B cell (primary cell): ENCODE data around the gene FTCD. TPM values are rescaled to one million over a fixed set of nuclear protein-coding genes. Genes with fewer than 3 reads are reported as not detected.
"Not testable (repeated sequence)": the region's sequence is repeated elsewhere in the genome, so short reads cannot be mapped to it uniquely, and the experiment has no call there.

ENCODE experiments used
- ATAC-seq: fragments of 200-7000 bp; cut with Tn5 transposase; one replicate; pipeline ENCODE4 v1.10.0; 2021; ENCODE audit warnings: low read depth, mild to moderate bottlenecking, moderate number of reproducible peaks, moderate library complexity
- CTCF ChIA-PET: fragments of 350-600 bp; sonication (Branson Sonifier 250); formaldehyde crosslinking; loops from one replicate; lab custom pipeline; 2021; ENCODE audit warnings: antibody characterized with exemption, inconsistent platforms; lab: Charles Lee
- POLR2A ChIA-PET: fragments of 350-600 bp; sonication (Branson Sonifier 250); formaldehyde crosslinking; loops from one replicate; lab custom pipeline; 2021; ENCODE audit warnings: antibody characterized with exemption; lab: Charles Lee
- DNase-seq: peaks from one replicate; pipeline ENCODE4 v3.0.0; 2013
- H2AFZ ChIP-seq: 2 replicates; pipeline ENCODE4 v1.6.1; 2012; ENCODE audit warnings: mild to moderate bottlenecking, low read depth, low read length; ENCODE audit not compliant: insufficient read depth, poor library complexity, severe bottlenecking
- H3K27ac ChIP-seq, 2 donors: 1 replicate in 1 of 2; 2 replicates in 1 of 2; pipeline ENCODE4 v1.5.1; 2012 to 2013; ENCODE audit warnings: low read length in 2 of 2, mild to moderate bottlenecking in 2 of 2, moderate library complexity in 1 of 2
- H3K27me3 ChIP-seq, 4 experiments: fragments of 200-600 bp in 1 of 4; sonication (generic) in 1 of 4; replicated peaks in 1 of 4; 1 replicate in 2 of 4; 2 replicates in 2 of 4; pipeline versions ENCODE4 v1.6.1 to v1.7.0; 2013 to 2016; ENCODE audit warnings: low read length in 3 of 4, mild to moderate bottlenecking in 2 of 4, mixed read lengths in 1 of 4, moderate library complexity in 1 of 4; ENCODE audit not compliant: insufficient read depth in 4 of 4, control insufficient read depth in 3 of 4; ENCODE audit errors: control extremely low read depth in 1 of 4
- H3K36me3 ChIP-seq, 2 experiments: replicated peaks in 1 of 2; 1 replicate in 1 of 2; 2 replicates in 1 of 2; pipeline versions ENCODE4 v1.6.1 to v1.7.1; 2013; ENCODE audit warnings: low read length in 1 of 2; ENCODE audit not compliant: insufficient read depth in 2 of 2, control insufficient read depth in 1 of 2; ENCODE audit errors: control extremely low read depth in 1 of 2, extremely low read depth in 1 of 2
- H3K4me1 ChIP-seq, 2 donors: fragments of 200-600 bp in 1 of 2; sonication (generic) in 1 of 2; 1 replicate in 1 of 2; 2 replicates in 1 of 2; pipeline versions ENCODE4 v1.5.1 to v1.6.1; 2013 to 2017; ENCODE audit warnings: low read length in 2 of 2; ENCODE audit not compliant: control insufficient read depth in 2 of 2, insufficient read depth in 2 of 2
- H3K4me2 ChIP-seq: replicated peaks from 2 replicates; pipeline ENCODE3; 2012; ENCODE audit warnings: mild to moderate bottlenecking, low read depth, low read length; ENCODE audit not compliant: poor library complexity, severe bottlenecking
- H3K4me3 ChIP-seq, 5 experiments: fragments of 200-600 bp in 1 of 5; sonication (generic) in 1 of 5; 1 replicate in 3 of 5; 2 replicates in 2 of 5; pipeline versions ENCODE4 v1.5.1 to v1.7.0; 2011 to 2016; ENCODE audit warnings: low read length in 4 of 5, mild to moderate bottlenecking in 4 of 5, low read depth in 2 of 5, control low read depth in 1 of 5, moderate library complexity in 1 of 5; ENCODE audit not compliant: insufficient read depth in 1 of 5; ENCODE audit errors: control extremely low read depth in 1 of 5, extremely low read depth in 1 of 5
- H3K79me2 ChIP-seq: fragments of 200-600 bp; sonication (generic); one replicate; pipeline ENCODE4 v1.6.0; 2016; ENCODE audit warnings: low read length; ENCODE audit not compliant: control insufficient read depth, insufficient read depth
- H3K9ac ChIP-seq: fragments of 200-600 bp; sonication (generic); 2 replicates; pipeline ENCODE4 v1.6.1; 2017; ENCODE audit warnings: mild to moderate bottlenecking, low read length, moderate library complexity
- H3K9me3 ChIP-seq, 3 donors: one replicate each; pipeline versions ENCODE4 v1.6.1 to v1.7.1; 2013; ENCODE audit warnings: low read length in 2 of 3; ENCODE audit not compliant: control insufficient read depth in 2 of 3, insufficient read depth in 1 of 3; ENCODE audit errors: control extremely low read depth in 1 of 3
- H4K20me1 ChIP-seq: 2 replicates; pipeline ENCODE4 v1.6.0; 2012; ENCODE audit warnings: mild to moderate bottlenecking, low read length; ENCODE audit not compliant: insufficient read depth, control insufficient read depth, poor library complexity, severe bottlenecking
- H3K27ac Mint-ChIP-seq: one replicate; pipeline ENCODE4 v1.8.0; 2021; ENCODE audit warnings: mixed read lengths
- H3K27me3 Mint-ChIP-seq: one replicate; pipeline ENCODE4 v1.8.0; 2021; ENCODE audit warnings: mixed read lengths
- H3K4me1 Mint-ChIP-seq: one replicate; pipeline ENCODE4 v1.8.0; 2021; ENCODE audit warnings: mixed read lengths
- H3K4me3 Mint-ChIP-seq: one replicate; pipeline ENCODE4 v1.8.0; 2021; ENCODE audit warnings: mixed read lengths
- H3K9me3 Mint-ChIP-seq: one replicate; pipeline ENCODE4 v1.8.0; 2022; ENCODE audit warnings: mixed read lengths; ENCODE audit not compliant: insufficient read depth
- CTCF ChIP-seq: fragments of 200-600 bp; IDR thresholded peaks from one replicate; pipeline ENCODE4 v1.8.0; 2022; ENCODE audit warnings: antibody characterized with exemption, mild to moderate bottlenecking
- EZH2 ChIP-seq: IDR thresholded peaks from 2 replicates; pipeline ENCODE4 v1.6.1; 2012; ENCODE audit warnings: borderline replicate concordance, low read depth, mild to moderate bottlenecking, moderate library complexity, low read length; ENCODE audit not compliant: insufficient read depth, poor library complexity, severe bottlenecking
- WGBS: methylation state at CpG from one replicate; pipeline ENCODE4 v1.1.5; 2013; ENCODE audit warnings: missing lambda C conversion rate; ENCODE audit not compliant: insufficient coverage; 5-methylcytosine and 5-hydroxymethylcytosine counted together
- intact Hi-C: fragments of 100-400 bp; cut with micrococcal nuclease; formaldehyde crosslinking; loops from one replicate; pipeline ENCODE4 v1.10.0; 2022
- polyA plus RNA-seq: library from polyadenylated mRNA; depleted of rRNA; stranded (reverse); fragments of >200 nt; gene quantifications from 2 replicates; pipeline ENCODE4 v1.2.3, GENCODE V29; 2012
- total RNA-seq, 2 donors: library from RNA; stranded (reverse); fragments of 120-200 nt in 1 of 2; gene quantifications; 1 replicate in 1 of 2; 2 replicates in 1 of 2; pipeline versions ENCODE4 v1.2.3 to v1.2.4, GENCODE V29; 2013 to 2022

The FTCD gene
- total and polyA plus RNA-seq, 2 donors (not counting 1 experiment from before 2014, with no cell fraction given): 0.22 to 0.39 TPM

GRCh38 chr21:46141767-46142581 lies 13.4 kb downstream of the FTCD start:
- no peak overlapping the region for H3K9ac ChIP-seq
- no peak overlapping the region for H2AFZ ChIP-seq
- H3K9me3 ChIP-seq: peaks cover 0 to 9% (median 0%) of the 10 kb centered on the region in 3 donors
- ChIA-PET CTCF (interaction anchor here (1.1 to 2.8 kb wide), 5 partner anchors 11 to 271 kb away, joined by 3 to 17 read pairs (median 11); partner anchors contain the start of genes LSS, MCM3AP and YBEY), POLR2A (no interaction called here)
- H3K4me1 ChIP-seq: peaks cover 0 to 5% of the 10 kb centered on the region in 2 donors
- no peak overlapping the region for H3K4me3 ChIP-seq
- WGBS: 96% methylated on average over 36 of the region's 45 CpGs
- no peak overlapping the region for H3K4me3 Mint-ChIP-seq
- ATAC-seq (no peak), DNase-seq (no peak)
- intact Hi-C loops: loop anchor here (2.0 kb wide), 1 partner anchor 183 kb away; the partner anchor contains the start of gene PCNT
- H4K20me1 ChIP-seq: no peaks in the 10 kb centered on the region
- no peak overlapping the region for H3K27ac Mint-ChIP-seq
- TF ChIP-seq CTCF (no peak), EZH2 (no peak)
- H3K4me2 ChIP-seq: no peak overlapping the region
- H3K27ac ChIP-seq: no peak overlapping the region
- no peaks in the 10 kb centered on the region for H3K9me3 Mint-ChIP-seq
- H3K4me1 Mint-ChIP-seq: peaks cover 8% of the 10 kb centered on the region
- no peaks in the 10 kb centered on the region for H3K79me2 ChIP-seq
- no peaks in the 10 kb centered on the region for H3K27me3 Mint-ChIP-seq
- H3K27me3 ChIP-seq: no peaks in the 10 kb centered on the region
- no peaks in the 10 kb centered on the region for H3K36me3 ChIP-seq

GRCh38 chr21:46140352-46141003 lies 14.9 kb downstream of the FTCD start:
- intact Hi-C loops, H3K4me1 ChIP-seq, H3K4me2 ChIP-seq, CTCF ChIA-PET, ATAC-seq, H3K4me3 ChIP-seq, H3K27ac ChIP-seq, H3K27me3 Mint-ChIP-seq, H4K20me1 ChIP-seq, H3K9me3 Mint-ChIP-seq, H3K27ac Mint-ChIP-seq, DNase-seq, H3K9me3 ChIP-seq, H3K9ac ChIP-seq, H3K4me3 Mint-ChIP-seq, H3K36me3 ChIP-seq, POLR2A ChIA-PET, H2AFZ ChIP-seq, H3K27me3 ChIP-seq, H3K4me1 Mint-ChIP-seq, H3K79me2 ChIP-seq: not testable (repeated sequence)
- WGBS: 75% methylated on average over 29 of the region's 29 CpGs
